Naive thymus-derived CD8-positive, alpha-beta T cell (primary cell): ENCODE data around the gene NOP16. TPM values are rescaled to one million over a fixed set of nuclear protein-coding genes. Genes with fewer than 3 reads are reported as not detected.

ENCODE experiments used
- ATAC-seq, 2 donors: fragments of 150-1000 bp; cut with Tn5 transposase in 1 of 2; sonication (Bioruptor Pico), chemical (Tn5 transposase) in 1 of 2; 1 replicate in 1 of 2; 2 replicates in 1 of 2; pipeline ENCODE4 v1.10.0; 2021; ENCODE audit warnings: mild to moderate bottlenecking in 2 of 2, moderate library complexity in 2 of 2
- POLR2A ChIA-PET: fragments of 350-600 bp; sonication (Branson Sonifier 250); formaldehyde crosslinking; loops from one replicate; lab custom pipeline; 2021; ENCODE audit warnings: antibody characterized with exemption; lab: Charles Lee
- DNase-seq, 10 donors: peaks; one replicate each; pipeline versions ENCODE4 v3.0.0 to v3.0.0-alpha.2; 2020 to 2022
- H3K27ac Mint-ChIP-seq, 10 donors: one replicate each; pipeline ENCODE4 v1.8.0; 2020 to 2022; ENCODE audit warnings: mild to moderate bottlenecking in 10 of 10, mixed read lengths in 10 of 10, moderate library complexity in 4 of 10, inconsistent platforms in 1 of 10
- H3K27me3 Mint-ChIP-seq, 5 donors: one replicate each; pipeline ENCODE4 v1.8.0; 2021 to 2022; ENCODE audit warnings: mixed read lengths in 5 of 5
- H3K36me3 Mint-ChIP-seq, 3 donors: one replicate each; pipeline ENCODE4 v1.8.0; 2020 to 2022; ENCODE audit warnings: mixed read lengths in 3 of 3, mild to moderate bottlenecking in 2 of 3, inconsistent platforms in 1 of 3
- H3K4me1 Mint-ChIP-seq, 4 donors: one replicate each; pipeline ENCODE4 v1.8.0; 2021 to 2022; ENCODE audit warnings: mixed read lengths in 4 of 4
- H3K4me3 Mint-ChIP-seq, 10 donors: one replicate each; pipeline ENCODE4 v1.8.0; 2020 to 2022; ENCODE audit warnings: mild to moderate bottlenecking in 10 of 10, mixed read lengths in 10 of 10, moderate library complexity in 6 of 10, inconsistent platforms in 1 of 10
- H3K9me3 Mint-ChIP-seq, 9 donors: one replicate each; pipeline ENCODE4 v1.8.0; 2020 to 2022; ENCODE audit warnings: mixed read lengths in 9 of 9, mild to moderate bottlenecking in 3 of 9, inconsistent platforms in 1 of 9, moderate library complexity in 1 of 9
- polyA plus RNA-seq, 3 donors: library from polyadenylated mRNA; unstranded; fragments of 300-500 nt; fragmentation: Illumina TruSeq; gene quantifications; one replicate each; pipeline ENCODE4 v1.2.3, GENCODE V29; 2021
- total RNA-seq, 8 experiments: library from RNA in 2 of 8; stranded (reverse) in 2 of 8; gene quantifications; one replicate each; pipeline ENCODE4 v1.2.3 and lab custom pipeline; 2021 to 2026

The NOP16 gene
- total and polyA plus RNA-seq, 5 experiments from 2014 or later, result 19.1 to 40.5 (median 21.8) TPM

- H3K36me3 Mint-ChIP-seq, result peaks cover 0 to 66% (median 17%) of the 10 kb centered on the region in 3 donors
- DNase-seq (no peak), ATAC-seq (no peak)
- H3K9me3 Mint-ChIP-seq, result no peaks in the 10 kb centered on the region
- POLR2A ChIA-PET, result interaction anchor here (0.5 kb wide), 1 partner anchor 16 kb away, joined by 4 read pairs; no protein-coding TSS in a partner anchor
- H3K27me3 Mint-ChIP-seq, result no peaks in the 10 kb centered on the region
- H3K27ac Mint-ChIP-seq, result no peak overlapping the region
- H3K4me3 Mint-ChIP-seq, result no peak overlapping the region
- peaks cover 14 to 30% (median 24%) of the 10 kb centered on the region in 4 donors for H3K4me1 Mint-ChIP-seq
Measured at GRCh38 chr5:176382721-176383120, 5.7 kb downstream of the NOP16 start.

DNA sequence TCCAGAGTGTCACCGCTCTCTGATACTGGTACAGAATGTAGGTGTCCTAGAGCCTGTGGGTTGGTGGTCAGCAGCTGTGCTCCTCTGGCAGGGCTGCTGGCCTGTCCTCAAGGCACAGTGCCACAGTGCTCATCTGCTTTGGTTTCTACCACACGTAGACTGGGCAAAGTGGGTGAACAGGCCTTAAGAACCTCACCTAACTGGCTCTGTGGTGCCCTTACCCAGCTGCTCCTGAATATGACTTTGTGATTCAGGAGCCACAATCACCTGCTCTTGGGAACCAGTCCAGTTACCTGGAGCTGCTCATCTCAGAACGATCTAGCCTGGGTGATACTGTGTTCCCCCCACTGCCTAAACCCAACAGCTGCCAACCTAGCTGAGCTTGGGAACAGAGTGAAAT is 6.4 kb downstream of the NOP16 start:
- POLR2A ChIA-PET, result no interaction called here
- no peak overlapping the region for H3K4me3 Mint-ChIP-seq
- H3K4me1 Mint-ChIP-seq, result peaks cover 9 to 23% (median 17%) of the 10 kb centered on the region in 4 donors
- peaks cover 0 to 64% (median 17%) of the 10 kb centered on the region in 3 donors for H3K36me3 Mint-ChIP-seq
- DNase-seq (no peak), ATAC-seq (no peak)
- H3K27ac Mint-ChIP-seq, result peak overlapping the region in 1 of 10 donors; percentile 19
- H3K27me3 Mint-ChIP-seq, result no peaks in the 10 kb centered on the region
- H3K9me3 Mint-ChIP-seq, result no peaks in the 10 kb centered on the region

- Mint-ChIP-seq H3K27ac (peak overlapping the region in 1 of 10 donors; percentile 15), H3K4me1 (peaks cover 5 to 17% (median 11%) of the 10 kb centered on the region in 4 donors), H3K36me3 (peaks cover 0 to 59% (median 17%) of the 10 kb centered on the region in 3 donors), H3K27me3 (no peaks in the 10 kb centered on the region), H3K9me3 (no peaks in the 10 kb centered on the region), H3K4me3 (no peak overlapping the region)
- POLR2A ChIA-PET, result interaction anchor here (0.9 kb wide), 1 partner anchor 20 kb away, joined by 3 read pairs; the partner anchor contains the start of gene KIAA1191
- ATAC-seq, result no peak
- no peak for DNase-seq
Measured at GRCh38 chr5:176381423-176381822, 7.0 kb downstream of the NOP16 start.

DNA sequence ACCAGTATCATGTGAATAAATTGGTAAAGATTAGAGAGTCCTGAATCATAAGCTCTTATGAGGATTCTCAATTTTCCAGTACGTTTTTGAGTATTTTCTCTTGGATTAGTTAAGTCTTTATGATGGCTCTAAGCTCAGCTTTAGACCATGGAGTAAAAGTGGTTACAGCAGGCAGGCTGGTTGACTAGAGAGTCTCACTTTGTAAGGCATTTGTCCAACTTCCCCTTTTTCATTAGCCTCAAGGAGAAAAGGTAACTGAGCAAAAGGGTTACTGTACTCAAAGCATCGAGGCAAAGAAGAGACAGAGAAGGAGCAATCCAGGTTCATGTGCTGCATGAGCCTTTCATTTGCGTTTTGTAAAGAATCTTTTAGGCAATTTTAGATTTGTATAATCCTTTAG is 8.5 kb downstream of the NOP16 start:
- H3K4me3 Mint-ChIP-seq, result no peak overlapping the region
- H3K4me1 Mint-ChIP-seq, result peaks cover 0 to 6% (median 0%) of the 10 kb centered on the region in 4 donors
- H3K36me3 Mint-ChIP-seq, result peaks cover 0 to 49% (median 14%) of the 10 kb centered on the region in 3 donors
- ATAC-seq (no peak), DNase-seq (no peak)
- POLR2A ChIA-PET, result interaction anchor here (1.2 kb wide), 1 partner anchor 9 kb away, joined by 4 read pairs; the partner anchor contains the start of genes HIGD2A and NOP16
- peak overlapping the region in 1 of 10 donors; percentile 4 for H3K27ac Mint-ChIP-seq
- H3K9me3 Mint-ChIP-seq, result no peaks in the 10 kb centered on the region
- H3K27me3 Mint-ChIP-seq, result no peaks in the 10 kb centered on the region

DNA sequence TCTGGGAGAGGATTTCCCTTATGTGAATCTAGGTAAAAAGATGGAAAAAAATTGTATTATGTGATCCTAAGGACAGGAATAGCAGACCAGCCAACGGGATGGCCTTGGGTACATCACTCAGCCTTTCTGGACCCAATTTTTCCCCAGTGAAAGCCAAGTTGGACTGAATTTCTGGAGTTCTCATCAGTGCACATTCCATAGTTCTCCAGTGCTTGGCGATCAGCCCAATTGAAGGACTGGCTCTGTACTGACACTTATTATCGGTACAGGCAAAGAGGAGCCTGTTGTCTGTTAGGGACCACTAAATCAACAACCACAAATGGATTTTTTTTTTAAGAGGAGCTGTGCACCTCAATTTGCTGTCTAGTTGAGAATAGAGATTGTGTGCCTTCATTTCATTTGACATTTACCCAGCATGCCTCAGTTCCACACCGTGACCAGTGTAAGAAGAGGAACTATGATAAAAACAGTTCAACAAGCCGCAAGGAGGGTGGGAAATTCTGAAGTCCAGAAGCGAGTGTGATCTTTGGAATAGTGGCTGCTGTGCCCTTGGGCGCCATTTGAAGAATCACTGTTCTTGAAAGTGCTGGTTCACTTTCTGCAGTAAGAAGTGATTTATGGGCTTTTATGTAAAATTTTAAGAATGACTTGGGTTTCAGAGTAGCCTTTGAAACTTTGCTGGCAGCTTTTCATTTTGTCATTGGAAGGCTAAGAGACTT is 15.1 kb downstream of the NOP16 start:
- DNase-seq (no peak), ATAC-seq (no peak)
- Mint-ChIP-seq H3K27ac (peak overlapping the region in 2 of 10 donors; percentile 19 to 24), H3K9me3 (no peaks in the 10 kb centered on the region), H3K4me3 (no peak overlapping the region), H3K27me3 (no peaks in the 10 kb centered on the region), H3K36me3 (peaks cover 0 to 28% (median 2%) of the 10 kb centered on the region in 3 donors), H3K4me1 (peaks cover 0 to 5% (median 0%) of the 10 kb centered on the region in 4 donors)
- POLR2A ChIA-PET, result no interaction called here

DNA sequence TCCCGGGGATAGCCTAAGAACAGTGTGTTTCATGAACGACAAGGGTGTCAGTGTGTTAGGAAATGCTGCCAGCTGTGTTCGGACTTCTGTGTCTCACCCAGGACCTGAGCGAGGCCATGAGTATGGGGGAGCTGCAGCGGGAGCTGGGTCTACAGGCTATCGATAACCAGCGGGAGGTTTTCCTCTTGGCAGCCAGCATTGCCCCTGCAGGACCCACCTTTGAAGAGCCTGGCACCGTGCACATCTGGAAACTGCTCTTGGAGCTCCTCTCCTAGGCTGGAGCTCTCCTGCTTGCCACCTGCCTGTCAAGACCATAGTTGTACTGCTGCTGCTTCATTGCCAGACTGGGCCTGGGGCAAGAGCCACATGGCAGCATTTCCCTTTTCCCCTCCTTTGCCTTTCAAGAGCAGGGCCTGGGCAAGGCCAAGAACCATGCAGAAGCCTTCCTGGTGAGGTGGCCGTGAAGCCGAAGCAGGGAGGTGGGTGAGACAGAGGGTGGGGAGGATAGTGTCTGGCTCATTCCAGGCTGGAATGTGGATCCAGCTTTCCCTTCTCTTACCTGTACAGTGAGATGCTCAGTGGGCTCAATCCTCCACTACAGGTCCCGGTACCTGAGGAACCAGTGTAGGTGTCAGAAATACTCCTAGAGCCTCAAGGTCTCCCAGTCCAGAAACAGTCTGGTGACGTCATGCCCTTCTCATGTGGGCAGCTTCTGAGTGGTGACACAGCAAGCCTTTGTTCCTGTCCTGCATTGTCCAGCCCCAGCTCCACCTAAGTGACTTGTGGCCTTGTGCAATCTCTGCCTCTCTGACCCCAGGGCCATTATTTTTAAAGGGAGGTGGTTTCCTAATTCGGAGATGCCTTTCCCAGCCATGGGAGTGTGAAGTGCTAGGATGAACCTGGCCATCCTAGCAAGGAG is 16.5 kb downstream of the NOP16 start:
- H3K36me3 Mint-ChIP-seq, result peaks cover 0 to 36% (median 2%) of the 10 kb centered on the region in 3 donors
- ATAC-seq (no peak), DNase-seq (no peak)
- H3K9me3 Mint-ChIP-seq, result no peaks in the 10 kb centered on the region
- peak overlapping the region in 2 of 10 donors; percentile 25 to 31 for H3K27ac Mint-ChIP-seq
- peaks cover 7 to 10% (median 8%) of the 10 kb centered on the region in 4 donors for H3K4me1 Mint-ChIP-seq
- POLR2A ChIA-PET, result interaction anchor here (0.9 kb wide), 1 partner anchor 11 kb away, joined by 4 read pairs; no protein-coding TSS in a partner anchor
- H3K27me3 Mint-ChIP-seq, result no peaks in the 10 kb centered on the region
- H3K4me3 Mint-ChIP-seq, result no peak overlapping the region

GRCh38 chr5:176369934-176370711 is 18.3 kb downstream of the NOP16 start:
- DNase-seq (no peak), ATAC-seq (no peak)
- POLR2A ChIA-PET, result interaction anchor here (0.9 kb wide), 1 partner anchor 8 kb away, joined by 3 read pairs; the partner anchor contains the start of gene KIAA1191
- no peaks in the 10 kb centered on the region for H3K9me3 Mint-ChIP-seq
- H3K27ac Mint-ChIP-seq, result no peak overlapping the region
- no peak overlapping the region for H3K4me3 Mint-ChIP-seq
- peaks cover 0 to 36% (median 2%) of the 10 kb centered on the region in 3 donors for H3K36me3 Mint-ChIP-seq
- H3K4me1 Mint-ChIP-seq, result peaks cover 7 to 13% (median 11%) of the 10 kb centered on the region in 4 donors
- H3K27me3 Mint-ChIP-seq, result no peaks in the 10 kb centered on the region

DNA sequence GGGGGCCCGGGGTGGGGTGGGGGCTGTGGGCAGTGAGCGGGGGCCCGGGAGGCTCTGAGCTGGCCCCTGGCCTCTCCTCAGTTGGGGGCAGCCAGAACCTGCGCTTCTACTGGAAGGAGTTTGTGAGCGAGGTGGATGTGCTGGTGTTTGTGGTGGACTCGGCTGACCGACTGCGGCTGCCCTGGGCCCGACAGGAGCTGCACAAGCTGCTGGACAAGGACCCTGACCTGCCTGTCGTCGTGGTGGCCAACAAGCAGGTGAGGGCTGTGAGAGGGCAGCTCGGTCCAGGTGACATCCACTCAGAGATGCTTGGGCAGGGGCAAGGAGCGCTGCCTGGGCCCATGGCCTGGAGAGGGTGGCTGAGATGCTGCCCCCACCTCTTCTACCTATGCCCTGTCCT is 19.7 kb downstream of the NOP16 start:
- H3K27me3 Mint-ChIP-seq, result no peaks in the 10 kb centered on the region
- H3K4me1 Mint-ChIP-seq, result peaks cover 7 to 21% (median 15%) of the 10 kb centered on the region in 4 donors
- POLR2A ChIA-PET, result interaction anchor here (2.5 kb wide), 1 partner anchor 13 kb away, joined by 6 read pairs; no protein-coding TSS in a partner anchor
- no peak for DNase-seq
- H3K36me3 Mint-ChIP-seq, result peaks cover 0 to 36% (median 2%) of the 10 kb centered on the region in 3 donors
- ATAC-seq, result no peak
- no peak overlapping the region for H3K4me3 Mint-ChIP-seq
- H3K9me3 Mint-ChIP-seq, result no peaks in the 10 kb centered on the region
- H3K27ac Mint-ChIP-seq, result no peak overlapping the region

- Mint-ChIP-seq H3K4me3 (peak overlapping the region; percentile 60 to 91 (median 80)), H3K4me1 (peaks cover 14 to 35% (median 23%) of the 10 kb centered on the region in 4 donors), H3K9me3 (no peaks in the 10 kb centered on the region), H3K27me3 (no peaks in the 10 kb centered on the region), H3K27ac (peak overlapping the region in 9 of 10 donors; percentile 1 to 81 (median 65)), H3K36me3 (peaks cover 0 to 27% (median 0%) of the 10 kb centered on the region in 3 donors)
- POLR2A ChIA-PET, result interaction anchor here (0.7 to 2.5 kb wide), 3 partner anchors 11 to 48 kb away, joined by 4 to 9 read pairs (median 6); no protein-coding TSS in a partner anchor
- no peak for DNase-seq
- ATAC-seq, result no peak
Measured at GRCh38 chr5:176366232-176366894, 22.0 kb downstream of the NOP16 start.

GRCh38 chr5:176365351-176366231 is 22.8 kb downstream of the NOP16 start, which contains the start of gene ARL10:
TSS of gene ARL10 (plus strand) at chr5:176365487. CDS start at chr5:176365564, 77 bp downstream.
- no peaks in the 10 kb centered on the region for H3K27me3 Mint-ChIP-seq
- peaks cover 14 to 38% (median 23%) of the 10 kb centered on the region in 4 donors for H3K4me1 Mint-ChIP-seq
- H3K9me3 Mint-ChIP-seq, result no peaks in the 10 kb centered on the region
- peaks cover 0 to 21% (median 0%) of the 10 kb centered on the region in 3 donors for H3K36me3 Mint-ChIP-seq
- H3K4me3 Mint-ChIP-seq, result peak within 1 kb of the TSS; percentile 72 to 91 (median 80)
- DNase-seq (peak; percentile 25 to 72 (median 41)), ATAC-seq (peak; percentile 11 to 51)
- peak within 1 kb of the TSS; percentile 25 to 88 (median 72) for H3K27ac Mint-ChIP-seq
- POLR2A ChIA-PET, result interaction anchor here (1.0 to 1.1 kb wide), 2 partner anchors 23 to 49 kb away, joined by 3 to 9 read pairs; partner anchors contain the start of genes HIGD2A and NOP16
